ENCODE results near the gene KIAA1549. TPM values are rescaled to one million over a fixed set of nuclear protein-coding genes. Genes with fewer than 3 reads are reported as not detected.

The KIAA1549 gene
- total and polyA plus RNA-seq, 10 of the 15 experiments (the other 5 are each of a cell fraction or from before 2014, with no cell fraction given): 0.02 to 0.82 (median 0.22) TPM

GRCh38 chr7:138869353-138869752 is 111.8 kb downstream of the KIAA1549 start (continued):
- no peak for TF ChIP-seq RUNX3 (IDR thresholded peaks at IDR 0.05; ENCODE audit: low read length)
- TF ChIP-seq CHD4 (IDR thresholded peaks at IDR 0.05): no peak
- no peak for TF ChIP-seq YY1 (IDR thresholded peaks at IDR 0.05; ENCODE audit: low read depth, low read length)
- TF ChIP-seq RCOR1 (conservative IDR thresholded peaks at IDR 0.05; ENCODE audit: low read depth, low read length): no peak
- no peak for TF ChIP-seq USF1 (IDR thresholded peaks at IDR 0.05; ENCODE audit: borderline replicate concordance, extremely low read length, insufficient read depth, low read depth, low read length)

- no peak for FAIRE-seq
Observed at GRCh38 chr7:138868711-138869110, 112.5 kb downstream of the KIAA1549 start.

More at GRCh38 chr7:138868711-138869110, 112.5 kb downstream of the KIAA1549 start:
- POLR2A ChIA-PET: no interaction called here
- Histone ChIP-seq H3K4me3 (no peak overlapping the region), H4K20me1 (ENCODE audit: control insufficient read depth, insufficient read depth) (no peaks in the 10 kb centered on the region), H2AFZ (ENCODE audit: control insufficient read depth, low read depth, low read length) (no peak overlapping the region), H3K27ac (ENCODE audit: control insufficient read depth, insufficient read depth) (no peak overlapping the region), H3K9ac (ENCODE audit: control insufficient read depth, insufficient read depth, low read length) (no peak overlapping the region), H3K4me1 (ENCODE audit: control insufficient read depth, insufficient read depth, low read length) (no peaks in the 10 kb centered on the region), H3K4me2 (ENCODE audit: control insufficient read depth, insufficient read depth) (no peak overlapping the region), H3K9me3 (replicated peaks; ENCODE audit: control insufficient read depth, insufficient read depth, low read length) (no peaks in the 10 kb centered on the region), H3K27me3 (replicated peaks in 1 of 2; ENCODE audit: control insufficient read depth in 2 of 2, insufficient read depth in 2 of 2, low read length in 1 of 2) (no peaks in the 10 kb centered on the region), H3K79me2 (ENCODE audit: control insufficient read depth, insufficient read depth, low read length) (no peaks in the 10 kb centered on the region), H3K36me3 (ENCODE audit: control insufficient read depth in 2 of 2, insufficient read depth in 2 of 2, low read length in 1 of 2) (no peaks in the 10 kb centered on the region)
- TF ChIP-seq RFX5 (IDR thresholded peaks at IDR 0.05; ENCODE audit: low read depth, low read length) (no peak), SP1 (IDR thresholded peaks at IDR 0.05; ENCODE audit: low read depth, low read length) (no peak), TCF12 (IDR thresholded peaks at IDR 0.05; ENCODE audit: low read depth, low read length) (no peak), KAT2A (conservative IDR thresholded peaks at IDR 0.05; ENCODE audit: control insufficient read depth, low read depth, low read length) (no peak), TBL1XR1 (IDR thresholded peaks at IDR 0.05; ENCODE audit: low read depth, low read length) (no peak), PRDM15 (CRISPR knock-in tag; IDR thresholded peaks at IDR 0.05) (no peak), MYC (IDR thresholded peaks at IDR 0.05; ENCODE audit: insufficient read depth, insufficient read length, insufficient replicate concordance, low read length, severe bottlenecking) (no peak), BRCA1 (IDR thresholded peaks at IDR 0.05; ENCODE audit: low read depth, low read length) (no peak), NFYA (IDR thresholded peaks at IDR 0.05; ENCODE audit: borderline replicate concordance, low read depth, low read length) (no peak), FOXM1 (IDR thresholded peaks at IDR 0.05; ENCODE audit: low read depth, low read length) (no peak), E2F8 (IDR thresholded peaks at IDR 0.05; ENCODE audit: low read depth, partially characterized antibody) (no peak), CBX5 (IDR thresholded peaks at IDR 0.05; ENCODE audit: low read depth) (no peak)
- no peak for ATAC-seq
- in situ Hi-C loops (cut with MboI): no loop called here
- no TSS peak for BruUV-seq (replicated peaks)
- DNase-seq (ENCODE audit: low read depth, low spot score): no peak
- 67% methylated on average over 14 of the region's 14 CpGs for WGBS (ENCODE audit: insufficient coverage, insufficient replicate concordance, low lambda C conversion rate, missing lambda C conversion rate)
- SMC1A ChIA-PET (ENCODE audit: uncharacterized antibody, unreplicated experiment): no interaction called here
- CTCF ChIA-PET: interaction anchor here (0.6 kb wide), 1 partner anchor 437 kb away, joined by 3 read pairs; no protein-coding TSS in a partner anchor
- RAD21 ChIA-PET (ENCODE audit: unreplicated experiment): no interaction called here
- intact Hi-C loops (cut with micrococcal nuclease; ENCODE audit: unreplicated experiment): loop anchor here (5.0 kb wide), 2 partner anchors 116 to 421 kb away; no protein-coding TSS in a partner anchor
